B cell (primary cell): ENCODE results near the gene FCER2. TPM values are rescaled to one million over a fixed set of nuclear protein-coding genes. Genes with fewer than 3 reads are reported as not detected.

ENCODE experiments used
- ATAC-seq: fragments of 200-7000 bp; cut with Tn5 transposase; one replicate; pipeline ENCODE4 v1.10.0; 2021; ENCODE audit warnings: low read depth, mild to moderate bottlenecking, moderate number of reproducible peaks, moderate library complexity
- CTCF ChIA-PET: fragments of 350-600 bp; sonication (Branson Sonifier 250); formaldehyde crosslinking; loops from one replicate; lab custom pipeline; 2021; ENCODE audit warnings: antibody characterized with exemption, inconsistent platforms; lab: Charles Lee
- POLR2A ChIA-PET: fragments of 350-600 bp; sonication (Branson Sonifier 250); formaldehyde crosslinking; loops from one replicate; lab custom pipeline; 2021; ENCODE audit warnings: antibody characterized with exemption; lab: Charles Lee
- DNase-seq: peaks from one replicate; pipeline ENCODE4 v3.0.0; 2013
- H2AFZ ChIP-seq: 2 replicates; pipeline ENCODE4 v1.6.1; 2012; ENCODE audit warnings: mild to moderate bottlenecking, low read depth, low read length; ENCODE audit not compliant: insufficient read depth, poor library complexity, severe bottlenecking
- H3K27ac ChIP-seq, 2 donors: 1 replicate in 1 of 2; 2 replicates in 1 of 2; pipeline ENCODE4 v1.5.1; 2012 to 2013; ENCODE audit warnings: low read length in 2 of 2, mild to moderate bottlenecking in 2 of 2, moderate library complexity in 1 of 2
- H3K27me3 ChIP-seq, 4 experiments: fragments of 200-600 bp in 1 of 4; sonication (generic) in 1 of 4; replicated peaks in 1 of 4; 1 replicate in 2 of 4; 2 replicates in 2 of 4; pipeline versions ENCODE4 v1.6.1 to v1.7.0; 2013 to 2016; ENCODE audit warnings: low read length in 3 of 4, mild to moderate bottlenecking in 2 of 4, mixed read lengths in 1 of 4, moderate library complexity in 1 of 4; ENCODE audit not compliant: insufficient read depth in 4 of 4, control insufficient read depth in 3 of 4; ENCODE audit errors: control extremely low read depth in 1 of 4
- H3K36me3 ChIP-seq, 2 experiments: replicated peaks in 1 of 2; 1 replicate in 1 of 2; 2 replicates in 1 of 2; pipeline versions ENCODE4 v1.6.1 to v1.7.1; 2013; ENCODE audit warnings: low read length in 1 of 2; ENCODE audit not compliant: insufficient read depth in 2 of 2, control insufficient read depth in 1 of 2; ENCODE audit errors: control extremely low read depth in 1 of 2, extremely low read depth in 1 of 2
- H3K4me1 ChIP-seq, 2 donors: fragments of 200-600 bp in 1 of 2; sonication (generic) in 1 of 2; 1 replicate in 1 of 2; 2 replicates in 1 of 2; pipeline versions ENCODE4 v1.5.1 to v1.6.1; 2013 to 2017; ENCODE audit warnings: low read length in 2 of 2; ENCODE audit not compliant: control insufficient read depth in 2 of 2, insufficient read depth in 2 of 2
- H3K4me2 ChIP-seq: replicated peaks from 2 replicates; pipeline ENCODE3; 2012; ENCODE audit warnings: mild to moderate bottlenecking, low read depth, low read length; ENCODE audit not compliant: poor library complexity, severe bottlenecking
- H3K4me3 ChIP-seq, 5 experiments: fragments of 200-600 bp in 1 of 5; sonication (generic) in 1 of 5; 1 replicate in 3 of 5; 2 replicates in 2 of 5; pipeline versions ENCODE4 v1.5.1 to v1.7.0; 2011 to 2016; ENCODE audit warnings: low read length in 4 of 5, mild to moderate bottlenecking in 4 of 5, low read depth in 2 of 5, control low read depth in 1 of 5, moderate library complexity in 1 of 5; ENCODE audit not compliant: insufficient read depth in 1 of 5; ENCODE audit errors: control extremely low read depth in 1 of 5, extremely low read depth in 1 of 5
- H3K79me2 ChIP-seq: fragments of 200-600 bp; sonication (generic); one replicate; pipeline ENCODE4 v1.6.0; 2016; ENCODE audit warnings: low read length; ENCODE audit not compliant: control insufficient read depth, insufficient read depth
- H3K9ac ChIP-seq: fragments of 200-600 bp; sonication (generic); 2 replicates; pipeline ENCODE4 v1.6.1; 2017; ENCODE audit warnings: mild to moderate bottlenecking, low read length, moderate library complexity
- H3K9me3 ChIP-seq, 3 donors: one replicate each; pipeline versions ENCODE4 v1.6.1 to v1.7.1; 2013; ENCODE audit warnings: low read length in 2 of 3; ENCODE audit not compliant: control insufficient read depth in 2 of 3, insufficient read depth in 1 of 3; ENCODE audit errors: control extremely low read depth in 1 of 3
- H4K20me1 ChIP-seq: 2 replicates; pipeline ENCODE4 v1.6.0; 2012; ENCODE audit warnings: mild to moderate bottlenecking, low read length; ENCODE audit not compliant: insufficient read depth, control insufficient read depth, poor library complexity, severe bottlenecking
- H3K27ac Mint-ChIP-seq: one replicate; pipeline ENCODE4 v1.8.0; 2021; ENCODE audit warnings: mixed read lengths
- H3K27me3 Mint-ChIP-seq: one replicate; pipeline ENCODE4 v1.8.0; 2021; ENCODE audit warnings: mixed read lengths
- H3K4me1 Mint-ChIP-seq: one replicate; pipeline ENCODE4 v1.8.0; 2021; ENCODE audit warnings: mixed read lengths
- H3K4me3 Mint-ChIP-seq: one replicate; pipeline ENCODE4 v1.8.0; 2021; ENCODE audit warnings: mixed read lengths
- H3K9me3 Mint-ChIP-seq: one replicate; pipeline ENCODE4 v1.8.0; 2022; ENCODE audit warnings: mixed read lengths; ENCODE audit not compliant: insufficient read depth
- EZH2 ChIP-seq: IDR thresholded peaks from 2 replicates; pipeline ENCODE4 v1.6.1; 2012; ENCODE audit warnings: borderline replicate concordance, low read depth, mild to moderate bottlenecking, moderate library complexity, low read length; ENCODE audit not compliant: insufficient read depth, poor library complexity, severe bottlenecking
- WGBS: methylation state at CpG from one replicate; pipeline ENCODE4 v1.1.5; 2013; ENCODE audit warnings: missing lambda C conversion rate; ENCODE audit not compliant: insufficient coverage; 5-methylcytosine and 5-hydroxymethylcytosine counted together
- intact Hi-C: fragments of 100-400 bp; cut with micrococcal nuclease; formaldehyde crosslinking; loops from one replicate; pipeline ENCODE4 v1.10.0; 2022
- polyA plus RNA-seq: library from polyadenylated mRNA; depleted of rRNA; stranded (reverse); fragments of >200 nt; gene quantifications from 2 replicates; pipeline ENCODE4 v1.2.3, GENCODE V29; 2012
- total RNA-seq, 2 donors: library from RNA; stranded (reverse); fragments of 120-200 nt in 1 of 2; gene quantifications; 1 replicate in 1 of 2; 2 replicates in 1 of 2; pipeline versions ENCODE4 v1.2.3 to v1.2.4, GENCODE V29; 2013 to 2022
- TF ChIP-seq, protein P1 (sequence below): fragments of 200-600 bp; IDR thresholded peaks from one replicate; pipeline ENCODE4 v1.8.0; 2022; ENCODE audit warnings: antibody characterized with exemption, mild to moderate bottlenecking

The FCER2 gene
- total and polyA plus RNA-seq, 2 donors (not counting 1 experiment from before 2014, with no cell fraction given), result 17.1 to 419 TPM

DNA sequence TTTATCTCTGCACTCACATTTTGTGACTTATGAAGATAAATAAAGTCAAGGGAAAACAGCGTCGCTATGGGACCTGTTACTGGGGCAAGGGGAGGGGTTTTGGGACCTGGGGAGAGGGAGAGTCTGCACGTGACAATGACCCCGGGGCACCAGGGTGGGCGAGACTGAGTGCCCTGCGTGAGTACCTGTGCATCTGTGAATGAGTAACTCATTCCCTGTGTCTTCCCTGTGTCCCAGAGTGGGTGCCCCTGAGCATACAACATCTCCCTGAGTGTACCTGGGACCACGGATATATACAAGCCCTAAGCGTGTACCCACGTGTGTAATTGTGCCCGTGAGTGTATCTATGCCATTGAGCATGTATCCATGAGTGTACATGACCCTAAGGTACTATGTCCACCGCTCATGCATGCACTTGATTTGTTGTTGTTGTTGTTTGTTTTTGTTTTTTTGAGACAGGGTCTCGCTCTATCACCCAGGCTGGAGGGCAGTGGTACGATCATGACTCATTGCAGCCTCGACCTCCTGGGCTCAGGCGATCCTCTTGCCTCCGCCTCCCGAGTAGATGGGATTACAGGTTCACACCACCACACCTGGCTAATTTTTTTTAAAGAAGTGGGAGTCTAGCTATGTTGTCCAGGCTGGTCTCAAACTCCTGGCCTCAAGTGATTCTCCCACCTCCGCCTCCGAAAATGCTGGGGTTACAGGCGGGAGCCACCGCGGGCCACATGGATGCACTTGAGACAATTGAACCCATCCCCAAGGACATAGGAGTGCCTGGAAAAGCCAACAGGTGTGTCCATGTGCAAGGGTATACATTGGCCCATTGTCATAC lies 21.9 kb downstream of the FCER2 start:
- no peak overlapping the region for H3K27ac ChIP-seq
- DNase-seq, result no peak
- Mint-ChIP-seq H3K4me1 (peaks cover 58% of the 10 kb centered on the region), H3K27ac (peak overlapping the region; percentile 80), H3K9me3 (no peaks in the 10 kb centered on the region), H3K27me3 (peaks cover 16% of the 10 kb centered on the region), H3K4me3 (peak overlapping the region; percentile 87)
- H3K36me3 ChIP-seq, result peaks cover 0 to 18% of the 10 kb centered on the region in 2 experiments
- peak overlapping the region; percentile 79 for H3K9ac ChIP-seq
- H2AFZ ChIP-seq, result peak overlapping the region; percentile 85
- ATAC-seq, result no peak
- peaks cover 0 to 9% (median 0%) of the 10 kb centered on the region in 3 donors for H3K9me3 ChIP-seq
- intact Hi-C loops, result loop anchor here (1.0 to 5.0 kb wide), 8 partner anchors 22 to 583 kb away; partner anchors contain the start of gene SNAPC2
- peak overlapping the region in 4 of 5 experiments; percentile 74 to 98 (median 96) for H3K4me3 ChIP-seq
- no peak for TF ChIP-seq EZH2
- TF ChIP-seq, protein P1, sequence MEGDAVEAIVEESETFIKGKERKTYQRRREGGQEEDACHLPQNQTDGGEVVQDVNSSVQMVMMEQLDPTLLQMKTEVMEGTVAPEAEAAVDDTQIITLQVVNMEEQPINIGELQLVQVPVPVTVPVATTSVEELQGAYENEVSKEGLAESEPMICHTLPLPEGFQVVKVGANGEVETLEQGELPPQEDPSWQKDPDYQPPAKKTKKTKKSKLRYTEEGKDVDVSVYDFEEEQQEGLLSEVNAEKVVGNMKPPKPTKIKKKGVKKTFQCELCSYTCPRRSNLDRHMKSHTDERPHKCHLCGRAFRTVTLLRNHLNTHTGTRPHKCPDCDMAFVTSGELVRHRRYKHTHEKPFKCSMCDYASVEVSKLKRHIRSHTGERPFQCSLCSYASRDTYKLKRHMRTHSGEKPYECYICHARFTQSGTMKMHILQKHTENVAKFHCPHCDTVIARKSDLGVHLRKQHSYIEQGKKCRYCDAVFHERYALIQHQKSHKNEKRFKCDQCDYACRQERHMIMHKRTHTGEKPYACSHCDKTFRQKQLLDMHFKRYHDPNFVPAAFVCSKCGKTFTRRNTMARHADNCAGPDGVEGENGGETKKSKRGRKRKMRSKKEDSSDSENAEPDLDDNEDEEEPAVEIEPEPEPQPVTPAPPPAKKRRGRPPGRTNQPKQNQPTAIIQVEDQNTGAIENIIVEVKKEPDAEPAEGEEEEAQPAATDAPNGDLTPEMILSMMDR, result no peak
- H4K20me1 ChIP-seq, result peaks cover 26% of the 10 kb centered on the region
- ChIA-PET POLR2A (interaction anchor here (0.8 to 1.5 kb wide), 6 partner anchors 18 to 126 kb away, joined by 3 to 15 read pairs (median 4); partner anchors contain the start of gene FCER2), CTCF (interaction anchor here (0.8 to 5.4 kb wide), 36 partner anchors 10 to 340 kb away, joined by 3 to 145 read pairs (median 6); partner anchors contain the start of genes FCER2, PET100, RETN and XAB2)
- peaks cover 32% of the 10 kb centered on the region for H3K79me2 ChIP-seq
- H3K4me2 ChIP-seq, result peak overlapping the region; percentile 94
- WGBS, result 60% methylated on average over 19 of the region's 22 CpGs
- peaks cover 39 to 49% of the 10 kb centered on the region in 2 donors for H3K4me1 ChIP-seq
- H3K27me3 ChIP-seq, result peaks cover 0 to 23% (median 3%) of the 10 kb centered on the region in 4 experiments
